ENCODE results near the gene ABRAXAS1.
"Not testable (repeated sequence)": the region's sequence is repeated elsewhere in the genome, so short reads cannot be mapped to it uniquely, and the experiment has no call there.

The ABRAXAS1 gene

DNA sequence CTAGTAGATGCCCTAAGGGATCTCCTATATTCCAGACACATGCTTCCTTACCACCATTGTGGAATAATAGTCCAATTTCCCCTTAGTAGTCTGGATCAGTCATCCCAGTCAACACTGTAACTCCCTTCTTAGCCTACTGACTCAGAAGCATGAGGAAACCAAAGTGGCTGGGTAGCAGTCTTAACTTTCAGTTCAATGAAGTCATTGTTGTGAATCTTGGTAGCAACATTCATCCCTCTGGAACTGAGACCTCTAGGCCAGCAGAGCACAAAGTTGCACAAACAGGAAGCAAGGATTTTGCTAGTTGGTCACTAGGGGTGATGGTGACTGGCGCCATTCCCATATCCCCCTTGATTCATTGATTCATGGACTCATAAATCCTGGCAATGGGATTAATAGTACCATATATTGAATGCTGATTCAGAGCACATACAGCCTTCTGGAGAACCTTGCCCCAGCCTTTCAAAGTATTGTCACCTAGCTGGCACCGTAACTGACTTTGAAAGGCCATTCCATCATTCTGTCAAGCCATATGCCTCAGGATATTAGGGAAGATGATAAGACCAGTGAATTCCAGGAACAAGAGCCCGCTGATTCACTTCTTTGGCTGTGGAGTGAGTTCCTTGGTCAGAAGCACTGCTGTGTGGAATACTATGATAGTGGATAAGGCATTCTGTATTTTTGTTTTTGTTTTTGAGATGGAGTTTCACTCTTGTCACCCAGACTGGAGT is 31.3 kb upstream of the ABRAXAS1 start:
- H3K79me2 ChIP-seq (ENCODE audit: insufficient read depth, low read length), result no peaks in the 10 kb centered on the region
- H3K4me3 ChIP-seq (ENCODE audit: insufficient read depth, low read length, poor library complexity, severe bottlenecking), result no peak overlapping the region
- no peak for TF ChIP-seq EZH2phosphoT487 (conservative IDR thresholded peaks at IDR 0.05; ENCODE audit: low read length)
- TF ChIP-seq, protein P1, sequence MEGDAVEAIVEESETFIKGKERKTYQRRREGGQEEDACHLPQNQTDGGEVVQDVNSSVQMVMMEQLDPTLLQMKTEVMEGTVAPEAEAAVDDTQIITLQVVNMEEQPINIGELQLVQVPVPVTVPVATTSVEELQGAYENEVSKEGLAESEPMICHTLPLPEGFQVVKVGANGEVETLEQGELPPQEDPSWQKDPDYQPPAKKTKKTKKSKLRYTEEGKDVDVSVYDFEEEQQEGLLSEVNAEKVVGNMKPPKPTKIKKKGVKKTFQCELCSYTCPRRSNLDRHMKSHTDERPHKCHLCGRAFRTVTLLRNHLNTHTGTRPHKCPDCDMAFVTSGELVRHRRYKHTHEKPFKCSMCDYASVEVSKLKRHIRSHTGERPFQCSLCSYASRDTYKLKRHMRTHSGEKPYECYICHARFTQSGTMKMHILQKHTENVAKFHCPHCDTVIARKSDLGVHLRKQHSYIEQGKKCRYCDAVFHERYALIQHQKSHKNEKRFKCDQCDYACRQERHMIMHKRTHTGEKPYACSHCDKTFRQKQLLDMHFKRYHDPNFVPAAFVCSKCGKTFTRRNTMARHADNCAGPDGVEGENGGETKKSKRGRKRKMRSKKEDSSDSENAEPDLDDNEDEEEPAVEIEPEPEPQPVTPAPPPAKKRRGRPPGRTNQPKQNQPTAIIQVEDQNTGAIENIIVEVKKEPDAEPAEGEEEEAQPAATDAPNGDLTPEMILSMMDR (IDR thresholded peaks at IDR 0.05; ENCODE audit: insufficient read depth, low read length, poor library complexity, severe bottlenecking), result no peak
- H3K4me2 ChIP-seq (ENCODE audit: low read depth, low read length, poor library complexity, severe bottlenecking), result no peak overlapping the region
- H2AFZ ChIP-seq (ENCODE audit: low read depth, low read length, severe bottlenecking), result no peak overlapping the region
- no peaks in the 10 kb centered on the region for H3K9me3 ChIP-seq (ENCODE audit: insufficient read depth, low read length)
- no peak overlapping the region for H3K9ac ChIP-seq (ENCODE audit: low read length)
- H3K27me3 ChIP-seq (ENCODE audit: low read length), result no peaks in the 10 kb centered on the region
- H3K27ac ChIP-seq (ENCODE audit: low read depth, low read length), result no peak overlapping the region
- no peaks in the 10 kb centered on the region for H3F3A ChIP-seq (ENCODE audit: insufficient read depth)
- H3K36me3 ChIP-seq (ENCODE audit: low read length), result no peaks in the 10 kb centered on the region
- H4K20me1 ChIP-seq (ENCODE audit: low read depth, low read length), result no peaks in the 10 kb centered on the region
- no peaks in the 10 kb centered on the region for H3K9me2 ChIP-seq (replicated peaks; ENCODE audit: insufficient read depth, low read length)

DNA sequence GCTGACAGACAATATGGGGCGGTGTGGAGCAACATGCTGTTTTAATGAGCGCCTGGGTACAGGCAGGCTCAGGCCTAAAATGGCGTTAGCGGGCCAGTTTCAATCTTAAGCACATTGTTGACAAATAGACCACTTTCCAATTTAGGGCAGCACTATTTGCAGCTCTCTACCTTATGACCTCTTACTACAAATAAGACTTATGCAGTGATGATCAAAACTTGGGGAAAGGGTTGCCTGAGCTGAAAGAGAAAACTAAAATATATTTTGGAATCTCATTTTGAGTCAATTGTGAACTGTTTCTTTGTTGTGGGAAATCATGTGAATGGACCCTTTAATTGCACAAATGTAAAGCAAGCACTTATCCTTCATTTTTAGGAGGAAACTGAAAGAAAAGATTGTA is 25.5 kb upstream of the ABRAXAS1 start:
- Histone ChIP-seq H3K36me3 (ENCODE audit: low read length) (no peaks in the 10 kb centered on the region), H3K27me3 (ENCODE audit: low read length) (no peaks in the 10 kb centered on the region), H2AFZ (ENCODE audit: low read depth, low read length, severe bottlenecking) (no peak overlapping the region), H3K79me2 (ENCODE audit: insufficient read depth, low read length) (no peaks in the 10 kb centered on the region), H3K27ac (ENCODE audit: low read depth, low read length) (no peak overlapping the region), H3K9ac (ENCODE audit: low read length) (no peak overlapping the region), H3K4me2 (ENCODE audit: low read depth, low read length, poor library complexity, severe bottlenecking) (no peak overlapping the region), H3K9me3 (ENCODE audit: insufficient read depth, low read length) (no peaks in the 10 kb centered on the region), H3K9me2 (replicated peaks; ENCODE audit: insufficient read depth, low read length) (no peaks in the 10 kb centered on the region), H4K20me1 (ENCODE audit: low read depth, low read length) (no peaks in the 10 kb centered on the region), H3K4me3 (ENCODE audit: insufficient read depth, low read length, poor library complexity, severe bottlenecking) (no peak overlapping the region), H3F3A (ENCODE audit: insufficient read depth) (no peaks in the 10 kb centered on the region)
- TF ChIP-seq, protein P1 (IDR thresholded peaks at IDR 0.05; ENCODE audit: insufficient read depth, low read length, poor library complexity, severe bottlenecking), result no peak
- TF ChIP-seq EZH2phosphoT487 (conservative IDR thresholded peaks at IDR 0.05; ENCODE audit: low read length), result no peak

DNA sequence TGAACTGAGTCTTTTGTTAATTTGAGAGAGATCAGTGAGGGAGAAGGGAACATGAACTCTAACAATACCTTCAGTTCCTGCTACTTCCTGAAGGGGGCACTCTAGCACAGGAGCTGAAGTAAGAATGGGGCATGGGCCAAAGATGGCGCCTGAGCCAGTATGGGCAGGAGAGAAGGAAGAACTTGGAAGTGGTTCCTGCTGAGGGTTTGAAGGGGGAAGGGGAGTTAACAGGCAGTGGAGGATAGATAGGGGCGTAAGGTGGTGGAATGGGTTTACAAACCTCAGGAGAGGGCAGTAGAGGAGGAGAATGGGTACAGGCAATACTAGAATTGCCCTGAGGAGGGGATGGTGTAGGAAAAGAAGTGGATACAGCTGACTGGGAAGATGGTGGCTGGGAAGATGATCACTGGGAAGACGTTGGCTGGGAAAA is 24.3 kb upstream of the ABRAXAS1 start:
- not testable (repeated sequence) for H3K9ac ChIP-seq (ENCODE audit: low read length); H2AFZ ChIP-seq (ENCODE audit: low read depth, low read length, severe bottlenecking); H3K9me3 ChIP-seq (ENCODE audit: insufficient read depth, low read length); H3K36me3 ChIP-seq (ENCODE audit: low read length); H4K20me1 ChIP-seq (ENCODE audit: low read depth, low read length); H3K27ac ChIP-seq (ENCODE audit: low read depth, low read length); H3F3A ChIP-seq (ENCODE audit: insufficient read depth); H3K4me3 ChIP-seq (ENCODE audit: insufficient read depth, low read length, poor library complexity, severe bottlenecking); H3K4me2 ChIP-seq (ENCODE audit: low read depth, low read length, poor library complexity, severe bottlenecking); H3K9me2 ChIP-seq (replicated peaks; ENCODE audit: insufficient read depth, low read length); H3K79me2 ChIP-seq (ENCODE audit: insufficient read depth, low read length); H3K27me3 ChIP-seq (ENCODE audit: low read length)
- TF ChIP-seq, protein P1 (IDR thresholded peaks at IDR 0.05; ENCODE audit: insufficient read depth, low read length, poor library complexity, severe bottlenecking), result peak; percentile 34
